Measurements from ENCODE around the gene RNFT2. TPM values are rescaled to one million over a fixed set of nuclear protein-coding genes. Genes with fewer than 3 reads are reported as not detected.

The RNFT2 gene
- total and polyA plus RNA-seq, 12 donors = 0.46 to 2.2 (median 1.6) TPM

DNA sequence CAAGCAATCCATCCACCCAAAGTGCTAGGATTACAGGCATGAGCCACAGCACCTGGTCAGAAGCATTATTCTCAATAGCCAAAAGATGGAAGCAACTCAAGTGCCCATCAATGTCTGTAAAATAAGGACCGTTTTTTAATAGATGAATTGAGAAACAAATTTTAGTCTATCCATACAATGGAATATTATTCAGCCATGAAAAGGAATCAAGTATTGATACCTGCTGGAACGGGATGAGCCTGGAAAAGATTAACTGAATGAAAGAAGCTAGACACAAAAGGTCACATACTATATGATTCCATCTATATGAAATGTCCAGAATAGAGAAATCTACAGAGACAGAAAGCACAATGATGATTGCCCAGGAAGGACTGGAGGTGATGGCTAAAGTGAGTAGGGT, 163.5 kb downstream of the RNFT2 start:
- H3K36me3 ChIP-seq = no peaks in the 10 kb centered on the region
- TF ChIP-seq, protein P1, sequence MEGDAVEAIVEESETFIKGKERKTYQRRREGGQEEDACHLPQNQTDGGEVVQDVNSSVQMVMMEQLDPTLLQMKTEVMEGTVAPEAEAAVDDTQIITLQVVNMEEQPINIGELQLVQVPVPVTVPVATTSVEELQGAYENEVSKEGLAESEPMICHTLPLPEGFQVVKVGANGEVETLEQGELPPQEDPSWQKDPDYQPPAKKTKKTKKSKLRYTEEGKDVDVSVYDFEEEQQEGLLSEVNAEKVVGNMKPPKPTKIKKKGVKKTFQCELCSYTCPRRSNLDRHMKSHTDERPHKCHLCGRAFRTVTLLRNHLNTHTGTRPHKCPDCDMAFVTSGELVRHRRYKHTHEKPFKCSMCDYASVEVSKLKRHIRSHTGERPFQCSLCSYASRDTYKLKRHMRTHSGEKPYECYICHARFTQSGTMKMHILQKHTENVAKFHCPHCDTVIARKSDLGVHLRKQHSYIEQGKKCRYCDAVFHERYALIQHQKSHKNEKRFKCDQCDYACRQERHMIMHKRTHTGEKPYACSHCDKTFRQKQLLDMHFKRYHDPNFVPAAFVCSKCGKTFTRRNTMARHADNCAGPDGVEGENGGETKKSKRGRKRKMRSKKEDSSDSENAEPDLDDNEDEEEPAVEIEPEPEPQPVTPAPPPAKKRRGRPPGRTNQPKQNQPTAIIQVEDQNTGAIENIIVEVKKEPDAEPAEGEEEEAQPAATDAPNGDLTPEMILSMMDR (IDR thresholded peaks at IDR 0.05) = no peak
- intact Hi-C loops (cut with DNase I) = no loop called here
- H3K4me3 ChIP-seq = no peak overlapping the region
- 74 to 81% methylated on average over 2 of the region's 2 CpGs for WGBS, 2 donors
- H3K4me1 ChIP-seq = no peaks in the 10 kb centered on the region
- ATAC-seq (no peak), DNase-seq (no peak)
- H3K27me3 ChIP-seq = peaks cover 0 to 44% (median 36%) of the 10 kb centered on the region in 7 donors
- H3K27ac ChIP-seq = no peak overlapping the region
- no peaks in the 10 kb centered on the region for H3K9me3 ChIP-seq

Other genes starting within 250 kb of the RNFT2 start
- gene MAP1LC3B2, start 178.9 kb upstream of the RNFT2 start, total RNA-seq = 1 to 10 TPM in 9 of 10 donors, under 1 TPM in 1; 0.82 to 4.1 (median 2.2) TPM
- gene MAP1LC3B2, start 178.9 kb upstream of the RNFT2 start, polyA plus RNA-seq = 1 to 10 TPM in 1 of 2 donors, under 1 TPM in 1; 0.59 to 4.6 TPM
- gene SPRING1, start 246 bp upstream of the RNFT2 start, total RNA-seq = 10 to 100 TPM in 6 of 10 donors, 1 to 10 TPM in 4; 6.2 to 19.5 (median 10.5) TPM
- gene SPRING1, start 246 bp upstream of the RNFT2 start, polyA plus RNA-seq = 10 to 100 TPM in 1 of 2 donors, 1 to 10 TPM in 1; 8.1 to 13.1 TPM
- 1 to 10 TPM in 2 of 10 donors, under 1 TPM in 6, not detected in 2; 0.25 to 2.9 (median 0.57) TPM for gene HRK, start 143.1 kb downstream of the RNFT2 start, total RNA-seq
- gene HRK, start 143.1 kb downstream of the RNFT2 start, polyA plus RNA-seq = under 1 TPM; 0.03 to 0.07 TPM
- gene FBXW8, start 172.6 kb downstream of the RNFT2 start, total RNA-seq = 10 to 100 TPM in 1 of 10 donors, 1 to 10 TPM in 9; 5.3 to 11.3 (median 7.6) TPM
- 1 to 10 TPM; 2.4 to 3.7 TPM for gene FBXW8, start 172.6 kb downstream of the RNFT2 start, polyA plus RNA-seq

All from heart right ventricle (tissue), 16 donors.